SK-N-SH (cell line): ENCODE measurements around the gene INSYN2B. TPM values are rescaled to one million over a fixed set of nuclear protein-coding genes. Genes with fewer than 3 reads are reported as not detected.

Source experiments
- CTCF ChIA-PET: fragments of 300-600, 350-600 bp; formaldehyde crosslinking; extraction: SDS; loops from one replicate; lab custom pipeline; 2021; lab: Yijun Ruan, JAX
- POLR2A ChIA-PET: fragments of 350-600 bp; sonication (Branson Sonifier 250); formaldehyde crosslinking; extraction: SDS; loops from one replicate; lab custom pipeline; 2020; ENCODE audit warnings: antibody characterized with exemption, inconsistent platforms; lab: Yijun Ruan, JAX
- DNase-seq: peaks from one replicate; pipeline ENCODE4 v3.0.0; 2012
- H2AFZ ChIP-seq: fragments of 200-600 bp; sonication (generic); 2 replicates; pipeline ENCODE4 v1.8.1; 2016; ENCODE audit warnings: antibody characterized with exemption, mild to moderate bottlenecking, low read depth
- H3F3A ChIP-seq: fragments of 200-600 bp; sonication (generic); replicated peaks from 2 replicates; pipeline ENCODE3; 2016; ENCODE audit warnings: antibody characterized with exemption, mild to moderate bottlenecking; ENCODE audit not compliant: insufficient read depth
- H3K27ac ChIP-seq, 2 experiments: fragments of 200-500 bp in 1 of 2; fragments of 200-600 bp in 1 of 2; sonication (Bioruptor generic) in 1 of 2; sonication (generic), shearing (Covaris generic) in 1 of 2; 2 replicates each; pipeline versions ENCODE4 v1.5.1 to v1.6.1; 2014 to 2016; ENCODE audit warnings: low read depth in 2 of 2, inconsistent platforms in 1 of 2, low read length in 1 of 2, mild to moderate bottlenecking in 1 of 2, mixed read lengths in 1 of 2
- H3K27me3 ChIP-seq: fragments of 200-600 bp; sonication (generic), shearing (Covaris generic); 2 replicates; pipeline ENCODE4 v1.6.1; 2016; ENCODE audit warnings: mixed run types; ENCODE audit not compliant: insufficient read depth
- H3K36me3 ChIP-seq, 2 experiments: fragments of 200-500 bp in 1 of 2; fragments of 200-600 bp in 1 of 2; sonication (Bioruptor generic) in 1 of 2; sonication (generic) in 1 of 2; replicated peaks in 1 of 2; 2 replicates each; pipeline versions ENCODE3 to v1.5.1; 2014 to 2016; ENCODE audit warnings: low read length in 1 of 2, mild to moderate bottlenecking in 1 of 2; ENCODE audit not compliant: insufficient read depth in 2 of 2, control insufficient read depth in 1 of 2
- H3K4me1 ChIP-seq, 2 experiments: fragments of 200-500 bp in 1 of 2; fragments of 200-600 bp in 1 of 2; sonication (Bioruptor generic) in 1 of 2; sonication (generic), shearing (Covaris generic) in 1 of 2; 2 replicates each; pipeline versions ENCODE4 v1.5.1 to v1.6.1; 2014 to 2016; ENCODE audit warnings: low read depth in 1 of 2, low read length in 1 of 2, mixed run types in 1 of 2; ENCODE audit not compliant: insufficient read depth in 2 of 2, control insufficient read depth in 1 of 2
- H3K4me2 ChIP-seq: fragments of 200-600 bp; sonication (generic), shearing (Covaris generic); 2 replicates; pipeline ENCODE4 v1.6.1; 2017; ENCODE audit warnings: mixed run types
- H3K4me3 ChIP-seq, 2 experiments: fragments of 200-500 bp in 1 of 2; fragments of 200-600 bp in 1 of 2; sonication (Bioruptor generic) in 1 of 2; sonication (generic), shearing (Covaris generic) in 1 of 2; 2 replicates each; pipeline versions ENCODE4 v1.5.1 to v1.8.1; 2014 to 2016; ENCODE audit warnings: low read depth in 2 of 2, inconsistent platforms in 1 of 2, low read length in 1 of 2, mild to moderate bottlenecking in 1 of 2, mixed read lengths in 1 of 2, moderate library complexity in 1 of 2
- H3K79me2 ChIP-seq: fragments of 200-600 bp; sonication (generic); 2 replicates; pipeline ENCODE4 v1.8.1; 2017; ENCODE audit warnings: mild to moderate bottlenecking; ENCODE audit not compliant: insufficient read depth
- H3K9ac ChIP-seq: fragments of 200-600 bp; sonication (generic); 2 replicates; pipeline ENCODE4 v1.6.1; 2017; ENCODE audit warnings: mixed run types
- H3K9me2 ChIP-seq: fragments of 200-600 bp; sonication (generic); 2 replicates; pipeline ENCODE4 v1.6.1; 2017; ENCODE audit warnings: mixed run types
- H3K9me3 ChIP-seq: fragments of 200-600 bp; sonication (generic); 2 replicates; pipeline ENCODE4 v1.6.1; 2017; ENCODE audit warnings: mixed run types, mild to moderate bottlenecking, moderate library complexity
- H4K20me1 ChIP-seq: fragments of 200-600 bp; sonication (generic); 2 replicates; pipeline ENCODE4 v1.6.1; 2017; ENCODE audit warnings: mild to moderate bottlenecking, mixed run types; ENCODE audit not compliant: insufficient read depth
- CHD2 ChIP-seq: fragments of 150-350 bp; IDR thresholded peaks from 2 replicates; pipeline ENCODE4 v1.6.1; 2018; ENCODE audit warnings: low read length; ENCODE audit not compliant: partially characterized antibody
- EZH2phosphoT487 ChIP-seq: fragments of 200-600 bp; sonication (generic); IDR thresholded peaks from 2 replicates; pipeline ENCODE4 v1.6.1; 2017; ENCODE audit warnings: low read depth, mixed run types, mild to moderate bottlenecking, antibody characterized with exemption, moderate library complexity, borderline replicate concordance
- FOXJ3 ChIP-seq: sonication (generic); formaldehyde crosslinking; IDR thresholded peaks from 2 replicates; pipeline ENCODE4 v1.5.1; 2020; ENCODE audit warnings: mild to moderate bottlenecking, missing genetic modification reagents
- MEF2A ChIP-seq: IDR thresholded peaks from 2 replicates; pipeline ENCODE4 v1.4.0; 2012; ENCODE audit warnings: low read depth, borderline replicate concordance
- RXRA ChIP-seq: IDR thresholded peaks from 2 replicates; pipeline ENCODE4 v1.4.0; 2012; ENCODE audit warnings: low read depth, mild to moderate bottlenecking, borderline replicate concordance
- SMC3 ChIP-seq: IDR thresholded peaks from 2 replicates; pipeline ENCODE4 v1.6.1; 2012; ENCODE audit warnings: low read depth, low read length, improper control_type of control experiment
- USF2 ChIP-seq: fragments of 150-350 bp; IDR thresholded peaks from 2 replicates; pipeline ENCODE4 v1.6.1; 2017; ENCODE audit warnings: antibody characterized with exemption, low read length, low read depth, borderline replicate concordance
- YY1 ChIP-seq: IDR thresholded peaks from 2 replicates; pipeline ENCODE4 v1.4.0; 2012; ENCODE audit warnings: low read depth, mild to moderate bottlenecking
- ZBTB33 ChIP-seq: IDR thresholded peaks from 2 replicates; pipeline ENCODE4 v1.4.0; 2012; ENCODE audit warnings: low read depth, borderline replicate concordance
- WGBS: methylation state at CpG from one replicate; pipeline ENCODE4 v1.1.6; 2017; ENCODE audit warnings: low lambda C conversion rate; 5-methylcytosine and 5-hydroxymethylcytosine counted together
- polyA plus RNA-seq, 3 experiments: library from polyadenylated mRNA; depleted of rRNA; stranded (reverse); fragments of >200 nt; gene quantifications; 2 replicates each; pipeline ENCODE4 v1.2.3, GENCODE V29; 2012

INSYN2B gene
- polyA plus RNA-seq, 1 of the 3 experiments (the other 2 are of a cell fraction), result 9.2 TPM

DNA sequence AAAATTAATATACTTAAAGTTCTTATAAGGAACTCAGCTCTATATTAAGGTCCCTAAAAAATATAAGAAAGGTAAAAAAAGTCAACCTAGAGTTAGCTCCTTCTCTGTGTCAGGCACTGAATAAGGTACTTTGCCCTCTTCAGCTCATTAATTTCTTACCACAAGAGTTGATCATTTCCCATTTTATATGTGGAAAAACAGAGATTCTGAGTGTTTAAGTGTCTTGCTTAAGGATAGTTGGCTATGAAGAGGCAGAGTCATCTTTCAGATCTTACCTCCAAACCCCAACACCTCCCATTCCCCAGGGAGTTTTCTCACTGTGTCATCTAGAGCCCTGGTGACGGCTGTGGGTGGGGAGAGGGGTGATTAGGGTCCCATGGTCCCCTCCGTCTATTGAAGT lies 40.6 kb downstream of the INSYN2B start:
- H3K9ac ChIP-seq, result no peak overlapping the region
- 100% methylated on average over 1 of the region's 2 CpGs for WGBS
- H3K27me3 ChIP-seq, result no peaks in the 10 kb centered on the region
- H2AFZ ChIP-seq, result no peak overlapping the region
- no peak for DNase-seq
- peaks cover 8 to 16% of the 10 kb centered on the region in 2 experiments; a peak in 3 of 4 replicates for H3K4me1 ChIP-seq
- no peaks in the 10 kb centered on the region for H3K9me3 ChIP-seq
- ChIA-PET CTCF (interaction anchor here (0.7 to 1.8 kb wide), 2 partner anchors 41 to 292 kb away, joined by 3 to 9 read pairs; partner anchors contain the start of gene INSYN2B), POLR2A (no interaction called here)
- H3K9me2 ChIP-seq, result no peaks in the 10 kb centered on the region
- H3K36me3 ChIP-seq, result peaks cover 0 to 4% of the 10 kb centered on the region in 2 experiments
- H3K4me3 ChIP-seq, result no peak overlapping the region
- H3F3A ChIP-seq, result peaks cover 10% of the 10 kb centered on the region
- no peak overlapping the region for H3K27ac ChIP-seq
- peaks cover 77% of the 10 kb centered on the region for H3K79me2 ChIP-seq
- no peaks in the 10 kb centered on the region for H4K20me1 ChIP-seq
- no peak overlapping the region for H3K4me2 ChIP-seq
- TF ChIP-seq ZBTB33, result no peak

GRCh38 chr5:169938439-169938838 lies 41.9 kb downstream of the INSYN2B start:
- CTCF ChIA-PET, result interaction anchor here (1.8 kb wide), 1 partner anchor 42 kb away, joined by 9 read pairs; the partner anchor contains the start of gene INSYN2B
- POLR2A ChIA-PET, result no interaction called here

More at GRCh38 chr5:169938439-169938838, 41.9 kb downstream of the INSYN2B start:
- no peak overlapping the region for H3K27ac ChIP-seq
- H3K79me2 ChIP-seq, result peaks cover 64% of the 10 kb centered on the region
- peaks cover 0 to 4% of the 10 kb centered on the region in 2 experiments for H3K36me3 ChIP-seq
- WGBS, result 97% methylated on average over 2 of the region's 2 CpGs
- no peak overlapping the region for H3K9ac ChIP-seq
- TF ChIP-seq YY1, result no peak
- TF ChIP-seq FOXJ3, result no peak
- no peak for TF ChIP-seq USF2
- no peak for TF ChIP-seq MEF2A
- no peak for TF ChIP-seq EZH2phosphoT487
- no peak for TF ChIP-seq SMC3
- TF ChIP-seq RXRA, result no peak
- no peak for TF ChIP-seq CHD2
- TF ChIP-seq ZBTB33, result no peak
- H3K9me3 ChIP-seq, result no peaks in the 10 kb centered on the region
- H3F3A ChIP-seq, result peaks cover 10% of the 10 kb centered on the region
- no peak overlapping the region for H3K4me2 ChIP-seq
- no peak for DNase-seq
- no peak overlapping the region for H3K4me3 ChIP-seq
- peaks cover 15 to 19% of the 10 kb centered on the region in 2 experiments; a peak in 3 of 4 replicates for H3K4me1 ChIP-seq
- no peaks in the 10 kb centered on the region for H4K20me1 ChIP-seq
- no peaks in the 10 kb centered on the region for H3K9me2 ChIP-seq
- H2AFZ ChIP-seq, result no peak overlapping the region
- no peaks in the 10 kb centered on the region for H3K27me3 ChIP-seq
